ENCODE data around the gene PRELID3B. TPM values are rescaled to one million over a fixed set of nuclear protein-coding genes. Genes with fewer than 3 reads are reported as not detected.

Gene PRELID3B
- total RNA-seq, 2 experiments from 2014 or later = 55.8 to 59.1 TPM

- no peak overlapping the region for H3K27ac Mint-ChIP-seq
- TF ChIP-seq, protein P1, sequence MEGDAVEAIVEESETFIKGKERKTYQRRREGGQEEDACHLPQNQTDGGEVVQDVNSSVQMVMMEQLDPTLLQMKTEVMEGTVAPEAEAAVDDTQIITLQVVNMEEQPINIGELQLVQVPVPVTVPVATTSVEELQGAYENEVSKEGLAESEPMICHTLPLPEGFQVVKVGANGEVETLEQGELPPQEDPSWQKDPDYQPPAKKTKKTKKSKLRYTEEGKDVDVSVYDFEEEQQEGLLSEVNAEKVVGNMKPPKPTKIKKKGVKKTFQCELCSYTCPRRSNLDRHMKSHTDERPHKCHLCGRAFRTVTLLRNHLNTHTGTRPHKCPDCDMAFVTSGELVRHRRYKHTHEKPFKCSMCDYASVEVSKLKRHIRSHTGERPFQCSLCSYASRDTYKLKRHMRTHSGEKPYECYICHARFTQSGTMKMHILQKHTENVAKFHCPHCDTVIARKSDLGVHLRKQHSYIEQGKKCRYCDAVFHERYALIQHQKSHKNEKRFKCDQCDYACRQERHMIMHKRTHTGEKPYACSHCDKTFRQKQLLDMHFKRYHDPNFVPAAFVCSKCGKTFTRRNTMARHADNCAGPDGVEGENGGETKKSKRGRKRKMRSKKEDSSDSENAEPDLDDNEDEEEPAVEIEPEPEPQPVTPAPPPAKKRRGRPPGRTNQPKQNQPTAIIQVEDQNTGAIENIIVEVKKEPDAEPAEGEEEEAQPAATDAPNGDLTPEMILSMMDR (IDR thresholded peaks at IDR 0.05) = no peak
- no peaks in the 10 kb centered on the region for H3K9me3 Mint-ChIP-seq
- H3K27ac ChIP-seq (ENCODE audit: low read depth in 1 of 2, low read length in 2 of 2) = no peak overlapping the region
- H3K4me3 Mint-ChIP-seq = no peak overlapping the region
- no peaks in the 10 kb centered on the region for H3K27me3 ChIP-seq (ENCODE audit: control insufficient read depth in 1 of 2, insufficient read depth in 2 of 2, low read length in 2 of 2)
- CTCF ChIA-PET = no interaction called here
- no peaks in the 10 kb centered on the region for H3K4me1 ChIP-seq (ENCODE audit: insufficient read depth, low read length)
- no peaks in the 10 kb centered on the region for H3K27me3 Mint-ChIP-seq
- intact Hi-C loops (cut with DNase I, micrococcal nuclease) = no loop called here
- ATAC-seq (ENCODE audit: poor library complexity) (no peak), DNase-seq (no peak)
- H3K36me3 ChIP-seq (ENCODE audit: insufficient read depth, low read length) = peaks cover 83% of the 10 kb centered on the region
- peaks cover 7% of the 10 kb centered on the region for H3K4me1 Mint-ChIP-seq (ENCODE audit: low read depth)
- no peaks in the 10 kb centered on the region for H3K9me3 ChIP-seq (ENCODE audit: control insufficient read depth in 1 of 2, insufficient read depth in 1 of 2, low read length in 2 of 2)
- POLR2A ChIA-PET = interaction anchor here (0.8 kb wide), 1 partner anchor 407 kb away, joined by 3 read pairs; no protein-coding TSS in a partner anchor
- no peak overlapping the region for H3K4me3 ChIP-seq (ENCODE audit: low read length)
- peaks cover 90% of the 10 kb centered on the region for H3K36me3 Mint-ChIP-seq (ENCODE audit: low read depth)
Observed at GRCh38 chr20:58993332-58994248, 49.0 kb downstream of the PRELID3B start.

GRCh38 chr20:58992911-58993310, 49.7 kb downstream of the PRELID3B start:
- Mint-ChIP-seq H3K36me3 (ENCODE audit: low read depth) (peaks cover 95% of the 10 kb centered on the region), H3K27me3 (no peaks in the 10 kb centered on the region), H3K27ac (no peak overlapping the region), H3K9me3 (no peaks in the 10 kb centered on the region), H3K4me1 (ENCODE audit: low read depth) (peaks cover 7% of the 10 kb centered on the region), H3K4me3 (no peak overlapping the region)
- H3K4me3 ChIP-seq (ENCODE audit: low read length) = no peak overlapping the region
- ChIA-PET POLR2A (interaction anchor here (1.5 kb wide), 1 partner anchor 104 kb away, joined by 3 read pairs; no protein-coding TSS in a partner anchor), CTCF (no interaction called here)
- no peaks in the 10 kb centered on the region for H3K27me3 ChIP-seq (ENCODE audit: control insufficient read depth in 1 of 2, insufficient read depth in 2 of 2, low read length in 2 of 2)
- DNase-seq (no peak), ATAC-seq (ENCODE audit: poor library complexity) (no peak)
- intact Hi-C loops (cut with DNase I, micrococcal nuclease) = no loop called here
- H3K27ac ChIP-seq (ENCODE audit: low read depth in 1 of 2, low read length in 2 of 2) = no peak overlapping the region
- peaks cover 90% of the 10 kb centered on the region for H3K36me3 ChIP-seq (ENCODE audit: insufficient read depth, low read length)
- no peaks in the 10 kb centered on the region for H3K4me1 ChIP-seq (ENCODE audit: insufficient read depth, low read length)
- TF ChIP-seq, protein P1 (IDR thresholded peaks at IDR 0.05) = no peak
- H3K9me3 ChIP-seq (ENCODE audit: control insufficient read depth in 1 of 2, insufficient read depth in 1 of 2, low read length in 2 of 2) = no peaks in the 10 kb centered on the region

- H3K36me3 Mint-ChIP-seq (ENCODE audit: low read depth) = peaks cover 95% of the 10 kb centered on the region
- Histone ChIP-seq H3K27me3 (ENCODE audit: control insufficient read depth in 1 of 2, insufficient read depth in 2 of 2, low read length in 2 of 2) (no peaks in the 10 kb centered on the region), H3K4me1 (ENCODE audit: insufficient read depth, low read length) (no peaks in the 10 kb centered on the region), H3K36me3 (ENCODE audit: insufficient read depth, low read length) (peaks cover 95% of the 10 kb centered on the region), H3K9me3 (ENCODE audit: control insufficient read depth in 1 of 2, insufficient read depth in 1 of 2, low read length in 2 of 2) (no peaks in the 10 kb centered on the region), H3K27ac (ENCODE audit: low read depth in 1 of 2, low read length in 2 of 2) (no peak overlapping the region), H3K4me3 (ENCODE audit: low read length) (no peak overlapping the region)
- no peaks in the 10 kb centered on the region for H3K27me3 Mint-ChIP-seq
- CTCF ChIA-PET = no interaction called here
- no peak overlapping the region for H3K27ac Mint-ChIP-seq
- ATAC-seq (ENCODE audit: poor library complexity) = no peak
- peaks cover 7% of the 10 kb centered on the region for H3K4me1 Mint-ChIP-seq (ENCODE audit: low read depth)
- TF ChIP-seq, protein P1 (IDR thresholded peaks at IDR 0.05) = no peak
- intact Hi-C loops (cut with DNase I, micrococcal nuclease) = no loop called here
- no peak for DNase-seq
- no peak overlapping the region for H3K4me3 Mint-ChIP-seq
- POLR2A ChIA-PET = interaction anchor here (1.5 kb wide), 1 partner anchor 103 kb away, joined by 3 read pairs; no protein-coding TSS in a partner anchor
- H3K9me3 Mint-ChIP-seq = no peaks in the 10 kb centered on the region
Observed at GRCh38 chr20:58991715-58992114, 50.9 kb downstream of the PRELID3B start.

Data from CD4-positive, alpha-beta T cell (primary cell).